ENCODE measurements around the gene KCNQ1. TPM values are rescaled to one million over a fixed set of nuclear protein-coding genes. Genes with fewer than 3 reads are reported as not detected.

The KCNQ1 gene
- total RNA-seq, 2 experiments from 2014 or later = 20.4 to 26.0 TPM

DNA sequence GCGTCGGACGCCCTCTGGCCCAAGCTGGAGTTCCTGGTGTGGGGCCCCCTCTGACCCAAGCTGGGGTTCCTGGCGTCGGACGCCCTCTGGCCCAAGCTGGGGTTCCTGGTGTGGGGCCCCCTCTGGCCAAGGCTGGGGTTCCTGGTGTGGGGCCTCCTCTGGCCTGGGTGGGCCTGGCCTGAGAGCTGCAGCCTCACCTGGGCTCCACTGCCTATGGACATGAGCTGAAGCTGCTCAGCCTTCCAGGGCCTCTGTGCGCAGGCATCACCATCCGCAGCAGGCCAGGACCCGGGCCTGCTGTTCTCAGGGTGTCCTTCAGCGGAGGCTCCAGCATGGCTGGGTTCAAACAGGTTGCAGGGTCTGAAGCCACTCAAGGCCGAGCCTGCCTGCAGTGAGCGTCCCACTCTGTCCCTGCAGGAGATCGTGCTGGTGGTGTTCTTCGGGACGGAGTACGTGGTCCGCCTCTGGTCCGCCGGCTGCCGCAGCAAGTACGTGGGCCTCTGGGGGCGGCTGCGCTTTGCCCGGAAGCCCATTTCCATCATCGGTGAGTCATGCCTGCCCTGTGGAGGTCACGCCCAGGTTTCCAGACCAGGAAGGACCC lies 125.5 kb downstream of the KCNQ1 start:
- H3K27ac Mint-ChIP-seq = no peak overlapping the region
- ChIA-PET POLR2A (no interaction called here), CTCF (no interaction called here)
- ATAC-seq (no peak), DNase-seq (no peak)
- no peaks in the 10 kb centered on the region for H3K9me3 Mint-ChIP-seq (ENCODE audit: insufficient read depth)
- H3K4me3 Mint-ChIP-seq = no peak overlapping the region
- peaks cover 5% of the 10 kb centered on the region for H3K4me1 Mint-ChIP-seq (ENCODE audit: low read depth)
- no peaks in the 10 kb centered on the region for H3K27me3 Mint-ChIP-seq (ENCODE audit: low read depth)
- H3K36me3 Mint-ChIP-seq (ENCODE audit: low read depth) = no peaks in the 10 kb centered on the region

- H3K4me3 Mint-ChIP-seq = no peak overlapping the region
- H3K4me1 Mint-ChIP-seq (ENCODE audit: low read depth) = peaks cover 5% of the 10 kb centered on the region
- H3K9me3 Mint-ChIP-seq (ENCODE audit: insufficient read depth) = no peaks in the 10 kb centered on the region
- H3K27me3 Mint-ChIP-seq (ENCODE audit: low read depth) = no peaks in the 10 kb centered on the region
- ChIA-PET CTCF (no interaction called here), POLR2A (no interaction called here)
- no peak overlapping the region for H3K27ac Mint-ChIP-seq
- ATAC-seq (no peak), DNase-seq (no peak)
- no peaks in the 10 kb centered on the region for H3K36me3 Mint-ChIP-seq (ENCODE audit: low read depth)
These were observed 126.2 kb downstream of the KCNQ1 start for GRCh38 chr11:2570841-2571597.

- CTCF ChIA-PET = no interaction called here
- ATAC-seq = no peak
- H3K36me3 Mint-ChIP-seq (ENCODE audit: low read depth) = no peaks in the 10 kb centered on the region
These were observed 126.9 kb downstream of the KCNQ1 start for GRCh38 chr11:2571598-2572281.

DNA sequence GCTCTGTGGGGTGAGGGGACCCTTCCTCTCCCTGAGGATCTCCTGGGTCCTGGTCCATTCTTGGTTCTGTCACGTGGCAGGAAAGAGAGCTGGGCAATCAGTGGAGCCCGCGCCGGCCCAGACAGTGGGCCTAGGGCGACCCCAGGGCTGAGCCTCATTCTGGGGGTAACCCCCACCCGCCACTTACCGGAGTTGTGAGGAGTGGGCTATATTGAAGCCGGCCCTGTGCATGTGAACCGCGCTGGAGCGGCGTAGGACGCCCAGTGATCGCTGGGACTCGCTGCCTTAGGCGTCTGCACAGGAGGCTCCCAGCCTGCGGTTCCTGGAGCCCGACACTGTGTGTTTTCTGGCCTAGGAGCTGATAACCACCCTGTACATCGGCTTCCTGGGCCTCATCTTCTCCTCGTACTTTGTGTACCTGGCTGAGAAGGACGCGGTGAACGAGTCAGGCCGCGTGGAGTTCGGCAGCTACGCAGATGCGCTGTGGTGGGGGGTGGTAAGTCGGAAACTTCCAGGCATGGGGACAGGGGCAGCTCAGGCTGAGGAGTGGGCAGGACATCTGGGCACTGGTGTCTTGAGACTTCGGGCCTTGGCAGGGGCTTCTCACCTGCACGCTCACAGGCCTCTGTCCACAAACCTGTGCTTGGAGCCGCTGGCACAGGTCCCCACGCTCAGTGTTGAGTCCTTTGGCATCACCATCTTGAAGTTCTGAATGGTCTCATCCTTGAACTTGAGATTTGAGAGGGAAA lies 127.9 kb downstream of the KCNQ1 start:
- Mint-ChIP-seq H3K27ac (no peak overlapping the region), H3K36me3 (ENCODE audit: low read depth) (no peaks in the 10 kb centered on the region), H3K27me3 (ENCODE audit: low read depth) (no peaks in the 10 kb centered on the region), H3K4me3 (no peak overlapping the region), H3K9me3 (ENCODE audit: insufficient read depth) (no peaks in the 10 kb centered on the region), H3K4me1 (ENCODE audit: low read depth) (peaks cover 5% of the 10 kb centered on the region)
- no peak for ATAC-seq
- no peak for DNase-seq
- POLR2A ChIA-PET = no interaction called here
- CTCF ChIA-PET = no interaction called here

More at GRCh38 chr11:2571598-2572281, 126.9 kb downstream of the KCNQ1 start:
- Mint-ChIP-seq H3K27me3 (ENCODE audit: low read depth) (no peaks in the 10 kb centered on the region), H3K27ac (no peak overlapping the region), H3K4me3 (no peak overlapping the region), H3K4me1 (ENCODE audit: low read depth) (peaks cover 5% of the 10 kb centered on the region), H3K9me3 (ENCODE audit: insufficient read depth) (no peaks in the 10 kb centered on the region)
- POLR2A ChIA-PET = interaction anchor here (0.6 kb wide), 1 partner anchor 472 kb away, joined by 3 read pairs; no protein-coding TSS in a partner anchor
- no peak for DNase-seq

DNA sequence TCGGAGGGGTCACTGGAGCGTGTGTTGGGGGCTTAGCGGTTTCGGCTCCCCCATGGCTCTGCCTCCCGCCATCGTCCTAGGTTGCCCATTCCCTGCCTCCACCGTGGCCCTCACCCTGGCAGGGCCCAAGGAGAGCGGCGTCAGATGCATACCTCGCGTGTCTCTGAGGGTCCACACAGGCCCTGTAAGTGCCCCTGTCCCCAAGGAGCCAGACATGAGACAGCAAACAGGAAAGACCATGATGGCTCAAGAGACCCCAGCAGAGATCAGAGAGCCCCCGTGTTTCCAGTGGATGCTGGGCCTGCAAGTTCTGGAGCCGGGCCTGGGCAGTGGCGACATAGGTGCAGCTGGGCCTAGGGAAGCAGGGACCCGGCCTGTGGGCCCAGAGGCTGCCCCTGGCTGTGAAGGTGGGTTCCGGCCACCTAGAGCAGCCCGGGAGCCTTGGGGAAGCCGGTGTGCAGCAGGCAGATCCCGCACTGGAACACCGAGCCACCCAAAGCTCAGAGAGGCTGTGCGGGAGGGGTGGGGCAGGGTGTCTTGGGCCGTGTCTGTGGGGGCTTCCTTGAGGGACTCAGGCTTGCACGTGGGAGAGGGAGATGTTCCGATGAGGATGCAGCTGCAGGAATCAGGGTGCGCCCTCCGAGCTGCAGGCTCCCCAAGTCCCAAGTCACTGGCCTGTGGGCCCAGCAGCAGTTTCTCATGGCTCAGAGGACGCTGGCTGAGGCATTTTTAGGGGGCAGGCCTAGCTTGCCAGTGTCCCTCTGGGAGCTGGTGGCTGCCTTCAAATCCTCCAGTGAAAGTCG lies 128.6 kb downstream of the KCNQ1 start:
- POLR2A ChIA-PET = no interaction called here
- DNase-seq (no peak), ATAC-seq (no peak)
- Mint-ChIP-seq H3K4me1 (ENCODE audit: low read depth) (peaks cover 5% of the 10 kb centered on the region), H3K36me3 (ENCODE audit: low read depth) (no peaks in the 10 kb centered on the region), H3K4me3 (no peak overlapping the region), H3K27me3 (ENCODE audit: low read depth) (no peaks in the 10 kb centered on the region), H3K9me3 (ENCODE audit: insufficient read depth) (no peaks in the 10 kb centered on the region), H3K27ac (no peak overlapping the region)
- CTCF ChIA-PET = no interaction called here

DNA sequence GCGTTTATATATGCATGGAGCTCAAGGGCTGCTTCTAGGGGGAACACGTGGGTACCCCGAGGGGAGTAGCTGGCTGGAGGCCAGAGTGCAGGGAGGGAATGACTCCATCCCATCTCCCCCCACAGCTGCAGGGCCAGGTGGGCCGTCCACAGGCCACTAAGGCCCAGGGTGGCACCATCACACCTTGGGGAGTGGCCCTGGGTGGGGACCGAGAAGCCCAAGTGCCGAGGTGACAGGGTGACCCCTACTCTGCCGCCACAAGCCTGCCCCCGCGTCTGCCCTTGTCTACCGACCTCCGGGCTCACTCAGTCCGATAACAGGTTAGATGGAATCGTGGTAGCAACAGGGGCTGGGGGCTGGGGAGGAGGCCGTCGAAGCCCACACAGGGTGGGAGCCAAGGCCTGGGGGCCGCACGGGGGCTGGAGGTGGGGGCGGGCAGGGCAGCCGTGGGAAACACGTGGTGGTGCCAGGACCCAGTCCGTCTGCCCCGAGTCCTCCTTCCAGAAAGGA lies 129.3 kb downstream of the KCNQ1 start:
- Mint-ChIP-seq H3K4me1 (ENCODE audit: low read depth) (peaks cover 3% of the 10 kb centered on the region), H3K27me3 (ENCODE audit: low read depth) (no peaks in the 10 kb centered on the region), H3K27ac (no peak overlapping the region), H3K9me3 (ENCODE audit: insufficient read depth) (no peaks in the 10 kb centered on the region), H3K36me3 (ENCODE audit: low read depth) (no peaks in the 10 kb centered on the region), H3K4me3 (no peak overlapping the region)
- ChIA-PET CTCF (no interaction called here), POLR2A (no interaction called here)
- ATAC-seq = no peak
- DNase-seq = no peak

DNA sequence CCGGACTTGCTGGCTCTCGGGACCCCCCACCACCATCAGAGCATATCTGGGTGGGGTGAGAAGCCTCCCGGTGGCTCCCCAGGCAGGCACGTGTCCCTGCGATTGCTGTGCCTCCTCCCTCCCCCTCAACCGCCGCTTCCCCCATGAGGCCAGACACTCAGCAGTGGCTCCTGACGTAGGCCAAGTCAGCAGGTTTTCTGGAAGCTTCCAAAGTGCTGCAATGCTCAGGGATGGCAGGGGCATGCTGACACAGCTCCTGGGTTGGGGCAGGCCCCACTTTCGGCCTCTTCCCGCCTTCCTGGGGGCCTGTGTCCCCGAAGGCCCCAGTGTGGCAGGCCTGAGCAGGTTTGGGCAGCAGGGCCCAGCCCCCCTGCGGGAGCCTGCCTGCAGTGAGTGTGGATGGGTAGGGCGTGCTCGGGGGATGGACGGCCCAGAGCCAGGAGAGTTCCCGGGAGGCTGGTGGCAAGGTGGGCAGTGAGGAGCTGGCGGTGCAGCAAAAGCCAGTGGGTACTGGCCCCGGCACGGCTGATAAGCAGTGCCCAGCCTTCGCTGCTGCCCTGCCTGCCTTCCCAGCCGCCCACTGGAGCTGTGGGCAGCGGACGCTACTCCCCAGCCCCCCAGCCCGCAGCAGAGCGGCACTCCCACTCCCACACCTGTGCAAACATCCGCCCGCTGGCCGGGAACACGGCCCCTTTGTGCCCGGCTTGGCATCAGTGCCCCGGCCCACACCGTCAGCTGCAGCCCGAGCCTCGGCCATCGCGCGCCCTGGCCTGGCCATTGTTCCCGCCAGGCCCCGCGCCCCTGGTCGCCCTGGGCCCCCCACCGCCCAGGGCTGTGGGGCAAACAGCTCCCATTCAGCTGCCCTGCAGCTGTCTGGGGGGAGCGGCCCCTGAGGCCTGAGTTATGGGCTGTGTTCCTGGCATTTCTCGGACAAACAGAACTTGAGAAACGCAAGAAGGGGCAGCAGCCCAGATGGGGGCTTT lies 130.0 kb downstream of the KCNQ1 start:
- ChIA-PET CTCF (no interaction called here), POLR2A (no interaction called here)
- Mint-ChIP-seq H3K4me1 (ENCODE audit: low read depth) (no peaks in the 10 kb centered on the region), H3K27me3 (ENCODE audit: low read depth) (no peaks in the 10 kb centered on the region), H3K9me3 (ENCODE audit: insufficient read depth) (no peaks in the 10 kb centered on the region), H3K4me3 (no peak overlapping the region), H3K27ac (no peak overlapping the region), H3K36me3 (ENCODE audit: low read depth) (no peaks in the 10 kb centered on the region)
- DNase-seq (no peak), ATAC-seq (no peak)

- DNase-seq (no peak), ATAC-seq (no peak)
- H3K36me3 Mint-ChIP-seq (ENCODE audit: low read depth) = no peaks in the 10 kb centered on the region
- no peaks in the 10 kb centered on the region for H3K27me3 Mint-ChIP-seq (ENCODE audit: low read depth)
- no peak overlapping the region for H3K4me3 Mint-ChIP-seq
- ChIA-PET POLR2A (interaction anchor here (0.5 kb wide), 1 partner anchor 124 kb away, joined by 3 read pairs; the partner anchor contains the start of gene KCNQ1OT1), CTCF (no interaction called here)
- no peak overlapping the region for H3K27ac Mint-ChIP-seq
- H3K9me3 Mint-ChIP-seq (ENCODE audit: insufficient read depth) = no peaks in the 10 kb centered on the region
- no peaks in the 10 kb centered on the region for H3K4me1 Mint-ChIP-seq (ENCODE audit: low read depth)
These were observed 130.8 kb downstream of the KCNQ1 start for GRCh38 chr11:2575591-2576051.

DNA sequence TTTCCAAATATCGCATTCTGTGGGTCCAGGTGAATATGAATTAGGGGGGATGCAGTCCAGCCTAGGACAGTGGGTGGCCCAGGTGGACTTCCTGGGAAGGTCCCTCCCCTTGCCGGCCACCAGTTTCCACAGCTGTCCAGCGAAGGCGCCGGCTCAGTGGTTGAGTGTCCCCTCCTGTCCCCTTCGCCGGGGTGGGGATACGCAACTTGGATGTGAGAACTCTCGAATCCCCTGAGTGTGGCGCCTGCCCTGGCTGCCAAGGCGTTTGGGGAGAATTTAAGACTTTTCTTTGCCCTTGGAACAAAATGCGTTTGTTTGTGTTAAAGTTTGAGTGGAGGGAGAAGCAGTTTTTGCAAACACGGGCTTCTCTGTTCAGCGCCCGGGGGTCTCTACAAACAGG lies 131.3 kb downstream of the KCNQ1 start:
- Mint-ChIP-seq H3K9me3 (ENCODE audit: insufficient read depth) (no peaks in the 10 kb centered on the region), H3K4me3 (no peak overlapping the region), H3K4me1 (ENCODE audit: low read depth) (no peaks in the 10 kb centered on the region), H3K27ac (no peak overlapping the region), H3K27me3 (ENCODE audit: low read depth) (no peaks in the 10 kb centered on the region), H3K36me3 (ENCODE audit: low read depth) (no peaks in the 10 kb centered on the region)
- DNase-seq (no peak), ATAC-seq (no peak)
- ChIA-PET POLR2A (interaction anchor here (0.5 kb wide), 1 partner anchor 124 kb away, joined by 3 read pairs; the partner anchor contains the start of gene KCNQ1OT1), CTCF (no interaction called here)

DNA sequence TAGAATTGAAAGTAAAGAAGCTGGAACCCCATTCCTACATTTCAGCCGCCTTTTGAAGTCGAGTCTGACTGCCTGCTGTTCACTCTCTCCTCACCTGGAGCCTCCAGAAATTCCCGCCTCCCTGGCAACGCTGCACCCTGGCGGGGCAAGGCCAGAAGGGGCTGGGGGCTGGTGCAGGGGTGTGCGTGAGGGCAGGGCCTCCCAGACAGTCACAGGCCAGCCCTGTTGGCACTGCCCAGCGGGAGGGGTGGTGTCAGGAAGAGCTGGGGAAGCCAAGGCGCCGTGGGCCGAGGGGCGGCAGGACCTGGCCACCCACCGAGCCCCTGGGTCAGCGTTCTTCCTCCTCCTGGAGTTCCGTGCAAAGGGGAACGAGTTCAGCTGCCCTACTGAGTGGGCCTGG lies 131.7 kb downstream of the KCNQ1 start:
- H3K9me3 Mint-ChIP-seq (ENCODE audit: insufficient read depth) = no peaks in the 10 kb centered on the region
- ChIA-PET CTCF (no interaction called here), POLR2A (no interaction called here)
- no peak overlapping the region for H3K27ac Mint-ChIP-seq
- ATAC-seq (no peak), DNase-seq (no peak)
- no peak overlapping the region for H3K4me3 Mint-ChIP-seq
- H3K27me3 Mint-ChIP-seq (ENCODE audit: low read depth) = no peaks in the 10 kb centered on the region
- no peaks in the 10 kb centered on the region for H3K4me1 Mint-ChIP-seq (ENCODE audit: low read depth)
- no peaks in the 10 kb centered on the region for H3K36me3 Mint-ChIP-seq (ENCODE audit: low read depth)
